GM18868 (cell line): ENCODE data around the gene ATP1B2.

ENCODE experiments used
- ATAC-seq: cut with Tn5 transposase; IDR thresholded peaks from one replicate; pipeline ENCODE4 v1.9.1; 2021; ENCODE audit warnings: mild to moderate bottlenecking, moderate library complexity; ENCODE audit not compliant: unreplicated experiment

Gene ATP1B2

DNA sequence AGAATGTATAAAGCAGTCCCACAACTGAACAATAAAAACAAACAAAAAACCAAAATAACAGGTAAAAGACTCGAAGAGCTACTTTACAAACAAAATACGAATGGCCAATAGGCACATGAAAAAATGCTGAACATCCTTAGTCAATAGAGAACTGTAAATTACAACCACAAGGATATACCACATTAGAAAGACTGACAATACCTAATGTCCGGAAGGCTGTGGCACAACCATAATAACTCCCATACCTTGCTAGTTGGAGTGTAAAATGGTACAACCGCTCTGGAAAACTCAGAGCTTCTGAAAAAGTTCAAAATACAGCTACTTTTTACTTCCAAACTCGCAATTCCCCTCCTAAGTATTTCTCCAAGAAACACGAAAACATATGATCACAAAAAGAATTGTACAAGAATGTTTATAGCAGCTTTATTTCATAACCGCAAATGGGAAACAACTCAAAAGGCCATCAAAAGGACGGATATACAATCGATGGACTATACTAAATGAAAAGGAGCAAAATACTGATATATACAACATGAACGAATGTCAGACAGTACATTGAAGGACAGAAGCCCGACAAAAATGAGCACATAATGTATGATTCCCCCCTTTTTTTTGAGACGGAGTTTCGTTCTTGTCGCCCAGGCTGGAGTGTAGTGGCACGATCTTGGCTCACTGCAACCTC lies 34.3 kb downstream of the ATP1B2 start:
- ATAC-seq: no peak

DNA sequence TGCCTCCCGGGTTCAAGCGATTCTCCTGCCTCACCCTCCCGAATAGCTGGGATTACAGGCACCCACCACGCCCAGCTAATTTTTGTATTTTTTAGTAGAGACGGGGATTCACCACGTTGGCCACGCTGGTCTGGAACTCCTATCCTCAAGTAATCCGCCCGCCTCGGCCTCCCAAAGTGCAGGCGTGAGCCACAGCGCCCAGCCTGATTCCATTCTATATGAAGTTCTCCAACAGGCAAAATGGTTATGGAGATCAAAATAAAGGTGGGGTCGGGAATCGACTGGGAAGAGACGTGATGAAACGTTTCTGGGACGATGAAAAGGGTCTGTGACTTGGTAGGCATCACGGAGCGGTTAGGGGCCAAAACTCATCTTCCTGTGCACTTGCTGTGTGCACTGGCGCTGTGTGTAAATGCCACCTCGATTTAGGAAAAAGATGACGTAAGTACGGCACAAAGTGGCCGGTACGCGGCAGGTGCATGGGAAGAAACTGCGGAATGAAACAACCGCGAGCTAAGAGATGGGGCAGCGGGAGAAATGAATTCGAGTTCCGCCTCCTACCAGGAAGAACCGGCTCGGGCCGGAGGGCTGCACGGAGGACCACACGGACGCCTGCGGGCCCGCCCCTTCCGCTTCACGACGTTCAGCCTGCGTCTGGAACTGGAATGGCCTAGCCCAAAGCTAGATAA lies 35.0 kb downstream of the ATP1B2 start:
- peak; percentile 58 for ATAC-seq

DNA sequence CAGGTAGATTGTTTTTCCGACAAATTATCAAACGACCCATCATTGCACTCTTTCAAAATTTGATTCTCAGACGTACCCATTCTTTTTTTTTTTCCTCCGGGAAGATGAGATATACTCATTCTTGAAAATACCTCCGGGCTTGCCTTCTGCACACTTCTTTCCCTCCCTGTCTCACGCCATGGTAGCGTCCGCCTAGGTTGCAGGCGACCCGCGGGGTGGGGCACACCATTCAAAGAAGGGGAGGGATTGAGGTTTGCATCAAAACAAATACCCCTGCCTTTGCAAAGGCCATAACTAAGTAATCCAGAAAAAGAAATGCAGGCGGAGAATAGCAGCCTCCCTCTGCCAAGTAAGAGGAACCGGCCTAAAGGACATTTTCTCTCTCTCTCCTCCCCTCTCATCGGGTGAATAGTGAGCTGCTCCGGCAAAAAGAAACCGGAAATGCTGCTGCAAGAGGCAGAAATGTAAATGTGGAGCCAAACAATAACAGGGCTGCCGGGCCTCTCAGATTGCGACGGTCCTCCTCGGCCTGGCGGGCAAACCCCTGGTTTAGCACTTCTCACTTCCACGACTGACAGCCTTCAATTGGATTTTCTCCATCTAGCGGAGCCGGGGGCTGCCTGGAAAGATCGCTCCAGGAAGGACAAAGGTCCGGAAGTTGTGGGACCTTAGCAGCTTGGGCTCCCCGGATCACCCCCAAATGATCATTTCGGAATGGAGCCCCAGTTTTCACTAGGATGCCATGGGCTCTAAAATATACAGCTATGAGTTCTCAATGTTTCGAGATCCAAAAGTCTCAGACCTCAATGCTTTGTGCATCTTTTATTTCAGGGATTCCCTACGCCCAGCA lies 35.7 kb downstream of the ATP1B2 start:
- peak; percentile 51 for ATAC-seq

DNA sequence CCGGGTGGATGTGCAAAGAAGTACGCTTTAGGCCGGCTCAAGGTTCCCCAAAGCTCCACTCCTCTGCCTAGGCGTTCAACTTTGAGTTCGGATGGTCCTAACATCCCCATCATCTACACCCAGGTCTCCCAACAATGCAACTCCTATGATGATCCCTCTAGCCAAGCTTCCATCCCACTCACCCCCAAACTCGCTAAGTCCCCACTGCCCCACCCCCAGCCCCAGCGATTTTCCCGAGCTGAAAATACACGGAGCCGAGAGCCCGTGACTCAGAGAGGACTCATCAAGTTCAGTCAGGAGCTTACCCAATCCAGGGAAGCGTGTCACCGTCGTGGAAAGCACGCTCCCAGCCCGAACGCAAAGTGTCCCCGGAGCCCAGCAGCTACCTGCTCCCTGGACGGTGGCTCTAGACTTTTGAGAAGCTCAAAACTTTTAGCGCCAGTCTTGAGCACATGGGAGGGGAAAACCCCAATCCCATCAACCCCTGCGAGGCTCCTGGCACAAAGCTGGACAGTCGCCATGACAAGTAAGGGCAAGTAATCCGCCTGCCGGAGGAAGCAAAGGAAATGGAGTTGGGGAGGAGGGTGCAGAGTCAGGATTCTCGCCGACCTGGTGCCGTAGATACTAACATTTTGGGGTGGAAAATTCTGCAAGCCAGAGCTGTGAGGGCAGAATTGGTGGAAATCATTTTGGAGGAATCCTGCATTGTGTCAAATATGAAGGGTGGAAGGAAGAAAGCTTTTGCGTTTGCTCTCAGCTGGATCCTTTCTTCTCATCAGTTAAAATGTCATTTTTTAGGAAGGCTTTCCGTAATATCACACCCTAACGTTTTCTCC lies 36.6 kb downstream of the ATP1B2 start, which contains the start of gene TP53:
Gene TP53, minus strand, starts transcription at position 419 of the 836 bp plus-strand sequence. CDS start 10,896 bp downstream, outside the sequence.
- peak; percentile 41 for ATAC-seq

DNA sequence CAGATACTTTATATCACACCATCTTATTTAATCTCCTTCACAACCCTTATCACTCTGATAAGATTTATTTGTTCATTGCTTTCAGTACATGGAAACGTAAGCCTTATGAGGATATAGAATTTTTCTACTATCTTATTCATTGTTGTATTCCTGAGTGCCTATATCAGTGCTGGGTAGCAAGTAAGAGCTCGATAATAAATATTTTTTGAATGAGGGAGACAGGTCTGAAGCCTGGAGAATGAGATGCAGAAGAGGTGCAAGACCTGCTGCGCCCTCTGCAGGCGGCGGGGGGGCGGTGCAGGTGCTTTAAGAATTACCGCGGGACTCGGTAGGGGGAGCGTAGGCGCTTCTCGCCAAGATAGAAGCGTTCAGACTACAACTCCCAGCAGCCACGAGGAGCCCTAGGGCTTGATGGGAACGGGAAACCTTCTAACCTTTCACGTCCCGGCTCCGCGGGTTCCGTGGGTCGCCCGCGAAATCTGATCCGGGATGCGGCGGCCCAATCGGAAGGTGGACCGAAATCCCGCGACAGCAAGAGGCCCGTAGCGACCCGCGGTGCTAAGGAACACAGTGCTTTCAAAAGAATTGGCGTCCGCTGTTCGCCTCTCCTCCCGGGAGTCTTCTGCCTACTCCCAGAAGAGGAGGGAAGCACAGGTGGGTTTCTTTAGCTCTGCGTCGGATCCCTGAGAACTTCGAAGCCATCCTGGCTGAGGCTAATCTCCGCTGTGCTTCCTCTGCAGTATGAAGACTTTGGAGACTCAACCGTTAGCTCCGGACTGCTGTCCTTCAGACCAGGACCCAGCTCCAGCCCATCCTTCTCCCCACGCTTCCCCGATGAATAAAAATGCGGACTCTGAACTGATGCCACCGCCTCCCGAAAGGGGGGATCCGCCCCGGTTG lies 37.4 kb downstream of the ATP1B2 start, which contains the start of gene WRAP53:
Gene WRAP53, plus strand, starts transcription at position 570 of the 900 bp plus-strand sequence. Its CDS starts 172 bp downstream, at position 742.
- ATAC-seq: peak; percentile 76

DNA sequence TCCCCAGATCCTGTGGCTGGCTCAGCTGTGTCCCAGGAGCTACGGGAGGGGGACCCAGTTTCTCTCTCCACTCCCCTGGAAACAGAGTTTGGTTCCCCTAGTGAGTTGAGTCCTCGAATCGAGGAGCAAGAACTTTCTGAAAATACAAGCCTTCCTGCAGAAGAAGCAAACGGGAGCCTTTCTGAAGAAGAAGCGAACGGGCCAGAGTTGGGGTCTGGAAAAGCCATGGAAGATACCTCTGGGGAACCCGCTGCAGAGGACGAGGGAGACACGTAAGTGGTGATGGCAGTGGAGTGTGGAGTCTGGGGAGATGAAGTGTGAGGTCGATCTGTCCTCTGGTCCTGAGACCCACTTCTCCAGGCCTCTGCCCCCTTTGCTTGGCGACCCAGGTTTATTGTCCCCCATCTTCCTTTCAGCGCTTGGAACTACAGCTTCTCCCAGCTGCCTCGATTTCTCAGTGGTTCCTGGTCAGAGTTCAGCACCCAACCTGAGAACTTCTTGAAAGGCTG lies 38.1 kb downstream of the ATP1B2 start:
- no peak for ATAC-seq

DNA sequence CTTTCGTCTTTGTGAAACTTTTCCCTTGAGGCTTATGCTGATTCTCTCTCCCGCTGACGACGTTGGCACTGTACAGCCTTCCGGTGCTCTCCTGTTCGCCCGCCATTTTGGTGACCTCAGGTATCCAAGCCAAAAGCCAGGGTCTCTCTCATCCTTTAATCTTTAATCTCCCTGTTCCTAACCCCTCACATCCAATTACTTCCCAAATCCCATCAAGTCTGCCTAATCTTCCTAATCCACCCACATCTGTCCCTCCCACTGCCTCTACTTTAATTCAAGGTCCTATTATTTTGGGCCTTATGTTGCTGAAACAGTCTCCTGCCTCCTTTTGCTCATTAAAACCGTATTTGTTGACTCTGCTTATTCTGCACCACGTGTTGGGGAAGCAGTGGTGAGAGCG lies 44.9 kb downstream of the ATP1B2 start:
- ATAC-seq: no peak

DNA sequence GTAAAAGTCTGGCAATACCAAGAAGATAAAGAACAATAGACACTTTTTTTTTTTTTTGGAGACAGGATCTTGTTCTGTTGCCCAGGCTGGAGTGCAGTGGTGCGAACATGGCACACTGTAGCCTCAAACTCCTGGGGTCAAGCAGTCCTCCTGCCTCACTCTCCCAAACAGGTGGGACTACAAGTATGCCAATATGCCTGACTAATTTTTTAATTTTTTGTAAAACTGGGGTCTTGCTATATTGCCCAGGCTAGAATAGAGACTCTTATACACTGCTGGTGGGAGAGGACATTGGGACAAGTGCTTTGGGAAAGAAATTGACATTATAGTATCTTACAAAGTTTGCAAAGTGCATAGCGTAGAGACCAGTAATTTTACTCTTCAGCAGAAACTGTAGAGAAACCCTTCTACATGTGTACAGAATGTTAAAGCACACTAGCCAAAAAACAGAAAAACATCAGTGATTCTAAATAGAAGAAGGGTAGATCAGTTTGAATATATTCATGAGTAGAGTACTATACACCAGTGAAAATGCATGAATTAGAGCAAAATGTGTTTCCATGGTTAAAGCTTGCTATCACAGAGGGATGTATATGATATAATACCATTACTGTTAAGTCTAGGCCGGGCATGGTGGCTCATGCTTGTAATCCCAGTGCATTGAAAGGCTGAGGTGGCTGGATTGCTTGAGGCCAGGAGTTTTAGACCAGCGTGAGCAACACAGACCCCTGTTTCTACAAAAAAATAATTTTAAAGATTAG lies 47.3 kb downstream of the ATP1B2 start:
- ATAC-seq: no peak

DNA sequence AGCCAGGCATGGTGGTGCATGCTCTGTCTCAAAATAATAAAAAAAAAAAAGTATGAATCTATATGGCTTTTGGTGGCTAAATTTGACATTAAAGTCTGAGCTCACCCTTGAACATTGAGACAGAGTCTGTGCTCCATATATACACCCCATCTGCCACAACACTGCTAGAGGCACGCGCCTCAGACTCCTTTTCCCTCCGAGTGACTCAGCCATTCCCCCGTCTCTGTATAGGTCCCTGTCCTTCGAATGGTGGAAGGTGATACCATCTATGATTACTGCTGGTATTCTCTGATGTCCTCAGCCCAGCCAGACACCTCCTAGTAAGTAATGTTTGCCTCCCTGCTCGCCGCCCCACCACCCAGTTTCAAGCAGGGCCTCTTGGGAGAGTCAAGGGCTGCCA lies 49.8 kb downstream of the ATP1B2 start:
- no peak for ATAC-seq

DNA sequence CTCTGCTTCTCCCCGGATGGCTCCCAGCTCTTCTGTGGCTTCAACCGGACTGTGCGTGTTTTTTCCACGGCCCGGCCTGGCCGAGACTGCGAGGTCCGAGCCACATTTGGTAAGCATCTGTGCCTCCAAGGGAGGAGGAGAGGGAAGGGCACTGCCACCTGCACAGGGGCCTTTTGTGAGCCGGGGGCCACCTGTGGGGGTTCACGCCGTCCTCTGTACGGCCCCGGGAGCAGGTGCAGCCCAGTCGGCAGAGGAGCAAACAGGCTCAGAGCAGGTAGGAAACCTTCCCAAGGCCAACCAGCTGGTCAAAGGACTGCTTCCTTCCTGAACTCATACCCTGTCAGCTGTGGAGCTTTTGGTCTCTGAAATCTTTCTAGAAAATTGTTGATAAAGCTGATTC lies 51.0 kb downstream of the ATP1B2 start:
- no peak for ATAC-seq

DNA sequence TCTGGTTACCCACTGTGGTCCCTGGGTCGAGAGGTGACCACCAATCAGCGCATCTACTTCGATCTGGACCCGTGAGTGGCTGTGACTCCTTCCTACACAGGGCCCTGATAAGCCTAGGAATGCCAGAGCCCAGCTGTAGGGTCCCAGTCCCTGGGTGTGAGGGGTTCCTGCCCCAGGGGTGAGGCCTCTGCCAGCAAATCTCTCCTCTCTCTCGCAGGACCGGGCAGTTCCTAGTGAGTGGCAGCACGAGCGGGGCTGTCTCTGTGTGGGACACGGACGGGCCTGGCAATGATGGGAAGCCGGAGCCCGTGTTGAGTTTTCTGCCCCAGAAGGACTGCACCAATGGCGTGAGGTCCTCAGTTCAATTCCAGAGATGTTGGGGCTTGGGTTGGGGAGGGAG lies 52.0 kb downstream of the ATP1B2 start:
- ATAC-seq: no peak

DNA sequence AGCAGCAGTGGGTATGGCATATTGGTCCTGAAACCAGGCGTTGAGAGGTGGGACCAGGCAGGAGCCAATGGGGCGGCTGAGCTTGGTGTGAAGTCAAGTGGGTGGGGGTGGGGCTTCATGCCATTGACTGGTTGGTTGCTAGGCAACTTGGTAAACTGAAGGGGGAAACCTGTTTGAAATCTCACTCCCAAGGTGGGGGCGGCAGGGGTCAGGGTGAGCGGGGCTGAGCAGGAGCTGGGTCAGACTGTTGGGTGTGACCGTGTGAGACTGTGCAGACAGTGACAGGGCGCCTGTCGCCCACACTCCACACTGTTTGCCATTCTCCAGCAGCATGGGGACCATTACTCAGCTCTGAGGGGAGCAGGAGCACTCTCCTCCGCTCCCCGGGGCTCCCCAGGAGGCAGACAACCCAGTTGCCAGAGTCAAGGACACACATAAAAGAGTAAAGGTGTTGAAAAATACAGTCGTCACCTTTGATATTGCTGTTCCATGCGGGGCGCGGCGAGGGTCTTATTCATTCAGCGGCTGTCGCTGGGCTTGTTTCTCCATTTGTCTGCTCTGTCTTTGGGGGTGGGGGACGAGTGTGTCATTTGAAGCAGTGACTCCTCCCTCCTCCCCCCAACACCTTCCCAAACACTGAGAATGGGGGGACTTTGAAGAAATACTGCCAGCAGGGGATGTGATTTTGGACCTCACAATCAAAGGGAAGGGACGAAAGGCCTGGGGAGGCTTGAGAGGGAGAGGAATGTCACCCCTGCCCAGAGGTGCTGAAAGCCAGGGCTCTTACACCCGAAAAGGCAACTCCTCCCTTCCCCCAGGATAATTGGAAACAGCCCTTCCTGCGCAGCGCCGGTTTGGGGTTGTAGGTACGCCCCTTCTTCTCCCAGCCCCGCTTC lies 53.1 kb downstream of the ATP1B2 start:
- no peak for ATAC-seq

DNA sequence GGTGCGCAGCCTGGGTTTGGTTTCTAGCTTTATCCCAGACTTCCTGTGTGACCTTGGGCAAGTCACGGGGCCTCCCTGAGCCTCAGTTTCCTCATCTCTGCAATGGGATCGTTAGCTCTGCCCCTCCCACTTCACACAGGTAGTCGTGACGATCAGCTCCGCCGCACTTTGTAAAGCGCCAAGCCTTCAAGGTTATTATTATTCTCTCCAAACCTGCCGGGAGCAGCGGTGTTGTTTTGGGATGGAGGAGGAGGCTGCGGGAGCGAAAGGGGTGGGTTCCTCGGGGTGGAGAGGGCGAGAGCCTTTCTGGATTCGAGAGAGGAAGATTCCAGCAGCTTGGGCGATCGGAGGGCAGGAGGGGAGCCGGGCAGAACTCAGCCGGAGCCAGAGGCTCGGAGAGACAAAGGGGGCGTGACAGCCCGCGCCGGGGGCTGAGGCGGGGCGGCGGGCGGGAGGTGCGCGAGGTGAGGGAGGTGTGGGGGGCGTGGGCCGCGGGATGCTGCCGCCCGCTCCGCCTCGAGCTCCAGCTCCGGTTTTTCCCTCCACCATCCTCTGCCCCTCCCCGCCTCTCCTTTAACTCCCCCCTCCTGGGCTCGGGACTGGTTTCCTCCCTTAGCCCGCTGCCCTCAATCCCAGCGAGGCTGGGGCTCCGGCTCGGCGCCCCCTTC lies 54.0 kb downstream of the ATP1B2 start, which contains the start of gene EFNB3:
Gene EFNB3, plus strand, starts transcription at position 602 of the 668 bp plus-strand sequence. CDS start 397 bp downstream, outside the sequence.
- no peak for ATAC-seq

DNA sequence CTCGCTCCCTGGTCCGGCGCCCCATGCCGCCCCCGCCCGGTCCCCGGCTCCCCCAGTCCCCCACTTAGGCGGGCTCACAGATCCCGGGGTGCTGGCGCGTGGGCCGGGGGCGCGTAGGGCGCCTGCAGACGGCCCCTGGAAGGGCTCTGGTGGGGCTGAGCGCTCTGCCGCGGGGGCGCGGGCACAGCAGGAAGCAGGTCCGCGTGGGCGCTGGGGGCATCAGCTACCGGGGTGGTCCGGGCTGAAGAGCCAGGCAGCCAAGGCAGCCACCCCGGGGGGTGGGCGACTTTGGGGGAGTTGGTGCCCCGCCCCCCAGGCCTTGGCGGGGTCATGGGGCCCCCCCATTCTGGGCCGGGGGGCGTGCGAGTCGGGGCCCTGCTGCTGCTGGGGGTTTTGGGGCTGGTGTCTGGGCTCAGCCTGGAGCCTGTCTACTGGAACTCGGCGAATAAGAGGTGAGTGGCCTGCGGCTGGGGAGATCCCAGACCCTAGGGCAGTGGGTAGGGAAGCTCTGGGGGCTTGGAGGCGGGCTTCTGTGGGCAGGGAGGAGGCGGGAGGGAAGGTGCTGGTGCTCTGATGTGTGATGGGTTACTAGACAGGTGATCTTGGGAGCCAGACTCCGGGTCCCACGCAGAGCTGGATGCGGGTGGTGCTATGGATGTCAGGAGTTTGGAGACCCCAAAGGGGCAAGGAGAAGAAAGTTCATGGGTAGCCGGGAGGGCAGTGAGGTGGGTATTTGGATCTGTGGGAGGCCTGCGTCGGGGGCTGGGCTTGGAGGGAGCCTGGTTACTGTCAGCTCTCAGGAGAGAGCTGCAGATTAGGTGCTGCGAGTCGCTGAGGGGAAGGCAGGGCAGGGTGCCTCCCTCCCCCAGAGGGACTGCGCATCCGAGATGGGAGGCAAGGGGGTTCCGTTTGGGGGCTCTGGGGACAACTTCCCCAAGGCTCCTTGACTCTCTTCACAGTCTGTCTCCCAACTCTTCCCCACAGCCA lies 54.8 kb downstream of the ATP1B2 start:
- no peak for ATAC-seq

DNA sequence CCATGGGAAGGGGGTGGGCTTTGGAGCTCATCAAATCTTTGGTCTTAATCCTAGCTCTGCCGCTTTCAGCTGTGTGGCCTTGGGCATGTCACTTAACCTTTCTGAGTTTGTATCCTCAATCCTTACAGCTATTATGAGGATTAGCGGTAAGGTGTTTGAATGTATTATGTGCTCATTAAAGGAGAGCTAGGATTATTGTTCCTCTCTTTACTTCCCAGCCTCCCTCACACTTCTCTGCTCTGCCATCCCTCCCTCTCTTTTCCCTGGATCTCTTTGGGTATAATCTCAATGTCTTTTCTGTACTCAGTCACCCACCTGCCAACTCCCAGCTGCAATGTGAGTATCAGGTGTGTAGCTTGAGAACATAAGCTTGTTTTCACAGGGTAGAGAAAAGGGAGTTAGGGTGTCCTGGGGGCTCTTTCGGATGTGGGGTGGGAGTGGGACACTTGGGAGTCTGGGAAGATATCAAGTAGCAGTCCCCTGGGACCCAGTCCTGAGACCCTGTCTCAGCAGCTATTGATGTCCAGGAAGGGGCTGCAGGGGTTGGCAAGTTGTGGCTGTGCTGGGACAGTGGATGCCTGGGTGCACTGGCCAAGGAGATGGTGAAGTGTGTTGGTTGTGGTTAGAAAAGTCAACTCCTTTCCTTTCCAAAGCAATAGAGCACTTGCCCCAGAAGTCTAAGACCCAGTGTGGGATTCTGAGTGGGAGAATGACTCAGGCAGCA lies 56.1 kb downstream of the ATP1B2 start:
- ATAC-seq: no peak
